LoVo (cell line): Measurements from ENCODE around the gene ZNF135.

Source experiments
- DNase-seq: peaks from one replicate; pipeline ENCODE4 v3.0.0-alpha.2; 2016; ENCODE audit warnings: low spot score

ZNF135 gene

DNA sequence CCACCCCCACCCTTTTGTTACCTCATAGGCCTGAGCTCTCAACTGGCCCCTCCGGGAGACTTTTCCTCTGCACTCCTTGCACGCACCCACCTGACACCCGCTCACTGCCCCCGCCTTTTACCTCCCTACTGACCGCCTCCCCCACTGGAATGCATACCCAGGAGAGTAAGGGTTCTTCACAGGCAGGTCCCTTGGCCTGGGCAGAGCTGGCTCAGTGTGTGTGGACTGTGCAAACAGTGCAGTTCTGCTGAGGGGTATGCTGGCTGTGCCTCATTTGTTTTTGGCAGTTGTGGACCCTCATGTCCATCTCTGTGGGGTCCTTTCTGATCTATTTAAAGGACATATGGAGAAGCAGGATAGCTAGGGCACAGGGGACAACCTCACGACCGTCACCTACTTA, 34.0 kb downstream of the ZNF135 start:
- DNase-seq: no peak

DNA sequence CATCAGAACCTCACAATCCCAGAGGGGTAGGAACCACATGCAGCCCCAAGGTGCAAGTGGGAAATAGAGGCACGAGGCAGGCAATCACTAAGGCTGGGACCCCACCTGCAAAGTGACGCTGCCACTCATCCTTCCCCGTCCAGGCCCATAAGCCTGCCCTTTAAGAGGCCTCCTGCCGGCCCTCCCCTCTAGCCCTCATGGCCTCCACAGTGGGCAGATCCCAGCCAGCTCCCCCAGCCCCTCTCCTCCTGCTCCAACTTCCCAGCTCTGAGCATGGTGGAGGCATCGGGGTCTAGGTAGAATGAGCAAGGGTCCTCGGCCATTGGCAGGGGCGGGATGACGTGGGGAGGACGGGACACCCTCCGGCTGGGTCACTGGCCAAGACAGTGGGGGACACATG, 36.2 kb downstream of the ZNF135 start:
- no peak for DNase-seq

DNA sequence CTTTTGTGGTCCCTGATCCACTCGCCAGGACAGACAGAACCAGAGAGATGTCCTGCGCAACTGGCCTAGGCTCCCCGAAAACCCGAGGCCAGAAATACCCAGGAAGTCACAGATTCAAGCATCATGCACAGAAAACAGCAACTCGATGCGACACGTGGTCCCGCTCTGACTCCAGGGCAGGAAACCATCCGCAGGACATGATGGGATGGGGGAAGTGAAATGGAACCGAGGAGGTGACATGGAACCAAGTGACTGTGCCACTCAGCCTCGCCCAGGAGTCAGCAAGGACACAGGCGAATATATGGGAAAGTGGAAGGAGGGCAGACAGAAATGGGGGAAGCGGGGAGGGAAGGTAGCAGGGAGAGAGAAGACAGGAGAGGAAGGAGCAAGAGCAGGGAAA, 37.8 kb downstream of the ZNF135 start:
- DNase-seq: no peak

DNA sequence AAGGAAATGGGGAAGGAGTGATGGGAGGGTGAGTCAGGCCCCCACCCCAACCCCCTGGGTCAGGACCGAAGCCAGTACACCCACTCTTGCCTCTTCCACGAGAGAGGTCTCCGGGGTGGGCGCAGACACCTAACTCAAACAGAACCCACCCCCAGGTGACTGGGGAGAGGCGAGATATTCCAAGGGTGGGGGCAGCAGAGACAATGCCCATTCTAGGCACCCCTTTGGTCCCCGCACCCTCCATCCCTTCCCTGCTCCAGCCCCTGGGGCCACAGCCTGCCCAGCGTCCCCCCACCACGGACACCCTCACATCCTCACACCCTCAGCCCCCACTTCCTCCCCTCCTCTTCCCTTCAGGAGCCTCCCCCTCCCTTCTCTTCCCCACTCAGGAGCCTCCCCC, 38.3 kb downstream of the ZNF135 start:
- no peak for DNase-seq

DNA sequence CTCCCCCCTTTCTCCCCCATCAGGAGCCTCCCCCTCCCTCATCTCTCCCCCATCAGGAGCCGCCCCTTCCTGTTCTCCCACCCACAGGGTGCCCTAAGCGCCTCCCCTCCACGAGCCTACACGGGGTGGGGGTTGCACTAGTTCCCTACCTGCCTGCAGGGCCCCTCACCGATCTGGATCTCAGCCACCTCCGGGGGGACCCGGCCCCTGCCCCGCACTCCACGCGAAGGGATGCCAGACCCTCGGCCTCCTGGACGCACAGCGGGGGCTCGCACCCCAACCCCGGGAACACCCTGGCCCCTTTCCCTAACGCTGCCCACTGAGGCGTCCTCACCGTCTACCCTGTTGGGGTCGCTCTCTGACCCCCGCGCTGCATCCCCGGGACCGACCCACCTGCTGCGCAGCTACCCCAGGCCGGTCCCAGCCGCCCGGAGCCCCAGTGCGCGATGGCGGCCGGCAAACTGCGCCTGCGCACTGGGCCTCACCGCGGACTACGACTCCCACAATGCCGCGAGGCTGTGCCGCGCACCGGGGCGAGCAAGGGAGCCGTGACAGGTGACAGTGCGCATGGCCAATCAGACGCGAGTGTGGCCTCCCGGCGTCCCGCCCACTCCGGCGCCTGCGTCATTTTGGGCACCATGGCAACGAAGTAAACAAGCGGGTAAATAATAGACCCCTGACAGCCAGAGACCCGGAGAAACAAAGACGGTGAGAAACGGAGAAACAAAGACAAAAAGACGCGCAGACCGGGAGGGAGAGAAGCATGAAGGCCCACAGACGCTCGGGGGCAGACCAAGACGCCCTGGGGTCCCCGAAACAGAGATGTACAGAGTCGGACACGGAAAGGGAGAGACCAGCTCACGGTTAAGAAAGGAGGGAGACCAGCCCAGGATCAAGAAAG, 38.9 kb downstream of the ZNF135 start, which contains the start of gene ZSCAN18:
Gene ZSCAN18, minus strand, starts transcription at position 451 of the 901 bp plus-strand sequence. CDS start 7,964 bp downstream, outside the sequence.
- no peak for DNase-seq

DNA sequence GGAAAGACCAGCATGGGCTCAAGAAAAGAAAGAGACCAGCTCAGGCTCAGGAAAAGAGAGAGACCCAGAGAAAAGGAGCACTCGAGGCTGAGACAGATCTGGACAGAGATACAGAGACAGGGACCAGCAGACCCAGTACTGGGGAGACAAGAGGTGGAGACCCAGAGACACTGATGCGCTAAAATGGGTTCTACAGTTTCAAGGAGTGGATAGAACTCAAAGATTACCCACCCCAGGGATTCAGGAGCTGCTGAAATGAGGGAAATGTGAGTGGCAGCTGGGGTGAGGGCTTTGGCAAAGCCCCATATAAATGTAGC, 39.6 kb downstream of the ZNF135 start:
- DNase-seq: no peak

DNA sequence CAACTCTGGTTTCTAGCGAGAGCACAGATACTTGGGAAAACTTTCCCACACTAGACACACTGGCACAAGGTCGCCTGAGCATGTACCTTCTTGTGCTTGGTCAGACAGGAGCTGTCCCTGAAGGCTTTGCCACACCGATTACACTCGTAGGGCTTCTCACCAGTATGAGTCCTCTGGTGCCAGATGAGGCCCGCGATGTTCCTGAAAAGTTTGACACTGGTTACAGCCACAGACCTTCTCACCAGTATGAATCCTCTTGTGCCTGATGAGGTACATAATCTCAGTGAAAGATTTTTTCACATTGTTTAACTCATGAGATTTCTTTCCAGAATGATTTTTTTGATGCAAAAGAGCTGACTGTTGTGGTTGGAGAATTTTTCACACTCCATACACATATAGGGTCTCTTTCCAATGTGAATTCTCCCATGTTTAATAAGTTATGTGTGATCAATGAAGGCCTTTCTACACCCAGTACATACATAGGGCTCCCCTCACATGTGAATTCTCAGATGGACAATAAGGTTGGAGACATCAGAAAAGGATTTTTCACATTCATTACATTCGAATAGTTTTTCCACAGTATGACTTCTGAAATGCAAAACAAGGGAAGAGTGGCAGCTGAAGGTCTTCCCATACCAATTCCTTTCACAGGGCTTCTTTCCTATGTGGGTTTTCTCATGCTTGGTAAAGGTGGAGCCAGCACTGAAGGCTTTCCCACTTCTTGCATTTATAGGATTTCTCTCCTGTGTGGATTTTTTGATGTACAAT, 48.9 kb downstream of the ZNF135 start:
- no peak for DNase-seq

DNA sequence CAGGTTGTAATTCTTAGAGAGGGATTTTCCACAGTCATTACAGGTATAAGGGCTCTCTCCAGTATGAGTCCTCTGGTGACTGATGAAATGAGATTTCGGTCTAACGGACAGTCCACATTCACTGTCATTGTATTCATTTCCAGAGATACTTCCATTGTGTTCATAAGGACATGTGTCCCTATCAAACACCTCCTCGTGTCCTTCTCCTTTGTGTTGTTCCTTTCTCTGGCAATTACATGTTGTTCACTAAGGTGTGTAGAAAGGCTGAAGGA, 49.4 kb downstream of the ZNF135 start:
- DNase-seq: no peak

DNA sequence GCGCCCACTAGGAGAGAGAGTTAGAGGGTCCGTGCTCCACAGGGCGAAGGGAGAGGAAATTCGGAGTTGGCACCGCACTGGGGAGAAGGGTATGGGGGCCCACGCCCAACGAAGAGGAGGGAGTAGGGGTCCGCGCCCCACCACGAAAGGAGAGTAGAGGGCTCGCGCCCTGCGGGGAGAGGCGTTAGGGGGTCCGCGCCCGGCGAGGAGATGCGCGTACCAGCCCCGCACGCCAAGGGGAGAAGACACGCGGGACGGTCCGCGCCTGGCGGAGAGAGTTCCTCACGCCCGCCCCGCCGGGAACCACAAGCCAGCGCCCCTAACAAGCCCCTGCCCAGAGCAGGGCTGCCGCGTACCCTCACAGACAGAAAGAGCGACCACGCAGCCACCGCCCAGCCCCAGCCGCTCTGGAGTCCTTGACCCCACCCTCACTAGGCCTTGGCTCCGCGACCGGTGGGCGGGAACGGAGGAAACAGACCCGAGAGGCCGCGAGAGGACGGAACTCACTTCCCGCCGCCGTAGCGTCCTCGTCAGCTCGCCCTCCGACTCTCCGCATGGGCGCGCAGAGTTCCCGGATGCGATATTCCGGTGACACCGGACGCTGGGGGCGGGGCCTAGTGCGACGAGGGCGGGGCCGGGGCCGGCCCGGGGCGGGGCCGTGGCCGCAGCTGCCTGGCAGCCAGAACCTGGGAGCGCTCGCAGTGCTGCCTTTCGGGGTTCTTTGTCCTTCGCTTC, 58.9 kb downstream of the ZNF135 start:
- no peak for DNase-seq

DNA sequence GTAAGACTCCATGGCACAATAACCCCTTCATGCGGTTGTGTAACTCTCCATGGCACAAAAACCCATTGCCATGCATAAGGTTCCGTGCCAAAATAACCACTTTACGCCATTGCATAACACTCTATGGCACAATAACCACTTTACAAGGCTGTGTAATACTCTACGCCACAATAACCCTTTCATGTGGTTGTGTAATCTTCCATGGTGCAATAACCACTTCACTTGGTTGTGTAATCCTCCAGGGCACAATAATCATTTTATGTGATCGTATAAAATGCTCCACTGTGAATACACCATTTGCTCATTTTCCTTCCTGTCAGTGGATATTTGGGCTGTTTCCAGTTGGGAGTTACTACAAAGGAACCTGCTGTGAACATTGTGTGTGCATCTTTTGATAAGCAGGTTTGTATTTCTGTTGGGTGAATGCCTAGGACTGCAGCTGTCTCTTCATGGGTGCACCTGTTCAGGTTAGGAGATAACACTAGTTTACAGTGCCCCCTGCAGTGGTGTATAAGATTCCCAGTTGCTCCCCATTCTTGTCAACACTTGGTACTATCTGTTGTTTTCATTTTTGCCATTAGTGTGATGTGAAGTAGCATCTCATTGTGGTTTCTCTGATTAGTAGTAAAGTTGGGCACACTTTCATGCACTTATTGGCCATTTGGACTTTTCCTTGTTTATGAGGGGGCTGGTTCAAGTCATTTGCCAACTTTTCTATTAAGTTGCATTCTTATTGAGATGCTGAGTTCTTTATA, 60.1 kb downstream of the ZNF135 start:
- no peak for DNase-seq
